ENCODE measurements around the gene ARHGEF39. TPM values are rescaled to one million over a fixed set of nuclear protein-coding genes. Genes with fewer than 3 reads are reported as not detected.

The ARHGEF39 gene
- total RNA-seq, 4 donors from 2014 or later: 0.88 to 2.2 TPM; not detected in 2

DNA sequence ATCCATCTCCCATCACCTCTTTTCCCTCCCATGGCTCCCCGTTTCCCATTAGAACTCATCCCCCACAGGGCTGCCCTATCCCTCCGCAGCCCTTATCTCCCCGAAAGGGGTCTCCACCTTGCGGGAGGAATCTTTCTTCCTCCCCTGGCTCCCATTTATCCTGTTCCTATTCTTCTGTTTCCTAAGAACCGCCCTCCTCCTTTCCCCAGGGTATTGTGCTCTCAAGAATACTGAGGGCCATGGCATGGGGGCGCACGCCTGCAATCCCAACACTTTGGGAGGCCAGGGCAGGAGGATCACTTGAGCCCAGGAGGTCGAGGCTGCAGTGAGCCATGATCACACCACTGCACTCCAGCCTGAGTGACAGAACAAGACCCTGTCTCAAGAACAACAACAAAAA is 47.4 kb downstream of the ARHGEF39 start:
- no peak for TF ChIP-seq CTCF (IDR thresholded peaks at IDR 0.05; ENCODE audit: low read depth)

DNA sequence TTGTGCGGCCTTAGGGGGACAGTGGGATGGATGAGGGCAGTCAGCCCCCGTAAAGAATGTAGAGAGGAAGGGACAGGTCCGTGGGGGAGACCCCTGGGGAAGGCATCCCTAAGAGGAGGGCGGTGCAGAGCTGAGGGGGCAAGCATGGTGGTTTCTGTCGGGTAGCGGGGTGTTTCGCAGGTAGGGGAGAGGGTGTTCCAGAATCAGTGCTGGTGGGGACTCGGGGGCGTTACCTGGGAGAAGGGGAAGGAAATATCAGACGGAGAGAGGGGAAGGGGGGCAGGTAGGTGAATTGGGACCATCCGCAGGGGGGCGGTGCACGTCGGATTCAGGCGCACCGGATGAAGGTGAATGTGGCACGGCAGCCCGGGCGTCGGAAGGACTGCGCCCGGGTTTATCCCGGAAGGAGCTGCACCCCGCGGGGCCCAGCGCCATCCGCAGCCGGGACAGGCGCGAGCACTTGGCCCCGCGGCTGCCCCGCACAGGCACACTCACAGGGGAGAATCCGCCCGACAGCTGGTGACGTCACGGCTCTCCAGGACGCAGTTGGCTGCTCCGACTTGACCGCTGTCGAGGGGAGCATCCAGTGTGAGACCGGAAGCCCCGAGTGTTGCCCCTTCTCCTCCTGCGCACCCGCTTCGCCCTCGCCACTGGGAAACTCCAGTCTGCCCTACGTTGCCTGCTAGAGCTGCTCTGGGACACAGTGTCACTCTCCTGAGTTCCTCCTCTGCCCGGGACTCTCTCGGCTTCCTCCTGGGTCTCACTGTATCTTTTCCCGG is 48.1 kb downstream of the ARHGEF39 start:
- TF ChIP-seq CTCF (IDR thresholded peaks at IDR 0.05; ENCODE audit: low read depth): no peak

GRCh38 chr9:35615981-35616680 is 48.9 kb downstream of the ARHGEF39 start:
- TF ChIP-seq CTCF (IDR thresholded peaks at IDR 0.05; ENCODE audit: low read depth): no peak

DNA sequence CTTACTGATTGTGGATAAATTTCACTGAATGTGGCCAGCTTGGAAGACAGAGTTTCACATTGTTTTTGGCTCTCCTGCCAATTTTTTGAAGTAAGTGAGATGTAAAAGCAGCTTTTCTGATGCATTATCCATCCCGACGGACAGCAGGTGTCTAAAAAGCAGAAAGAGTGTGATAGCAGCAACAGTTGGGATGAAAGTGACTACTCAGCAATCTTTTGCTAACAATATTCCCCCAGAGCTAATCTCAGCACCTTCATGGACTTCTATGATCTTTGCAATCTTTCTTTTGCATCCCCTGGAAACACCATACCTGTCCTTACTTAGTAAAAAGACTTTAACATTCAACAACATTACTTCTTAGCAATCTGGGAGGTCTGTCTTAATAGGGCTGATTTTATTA is 52.2 kb downstream of the ARHGEF39 start:
- no peak for TF ChIP-seq CTCF (IDR thresholded peaks at IDR 0.05; ENCODE audit: low read depth)

GRCh38 chr9:35611230-35611797 is 53.7 kb downstream of the ARHGEF39 start:
- no peak for TF ChIP-seq CTCF (IDR thresholded peaks at IDR 0.05; ENCODE audit: low read depth)

GRCh38 chr9:35609820-35610163 is 55.2 kb downstream of the ARHGEF39 start:
- TF ChIP-seq CTCF (IDR thresholded peaks at IDR 0.05; ENCODE audit: low read depth): no peak

Small RNA genes within 50 kb of the gene (small RNA-seq; reads per million reads assigned to genes)
- gene RMRP: not detected
- not detected for gene RN7SL22P

Other genes starting within 250 kb of the ARHGEF39 start
- gene RUSC2, start 175.1 kb downstream of the ARHGEF39 start, total RNA-seq: 10 to 100 TPM; 11.6 to 24.7 (median 13.3) TPM
- gene TESK1, start 59.9 kb downstream of the ARHGEF39 start, total RNA-seq: 100 to 1,000 TPM in 1 of 4 donors, 10 to 100 TPM in 3; 32.3 to 132 (median 41.0) TPM
- gene CD72, start 46.8 kb downstream of the ARHGEF39 start, total RNA-seq: 10 to 100 TPM in 1 of 4 donors, 1 to 10 TPM in 3; 1.1 to 37.6 (median 3.9) TPM
- 1 to 10 TPM in 3 of 4 donors, under 1 TPM in 1; 0.82 to 6.6 (median 4.2) TPM for gene SIT1, start 14.3 kb downstream of the ARHGEF39 start, total RNA-seq
- gene RMRP, start 7.2 kb downstream of the ARHGEF39 start, total RNA-seq: over 10,000 TPM in 2 of 4 donors, 1,000 to 10,000 TPM in 2; 5,303 to 20,573 (median 11,936) TPM
- 100 to 1,000 TPM in 2 of 4 donors, 10 to 100 TPM in 2; 60.7 to 119 (median 97.2) TPM for gene CCDC107, start 6.9 kb downstream of the ARHGEF39 start, total RNA-seq
- gene CA9, start 8.7 kb upstream of the ARHGEF39 start, total RNA-seq: not detected
- 100 to 1,000 TPM in 2 of 4 donors, 10 to 100 TPM in 2; 86.2 to 269 (median 115) TPM for gene TPM2, start 24.7 kb upstream of the ARHGEF39 start, total RNA-seq
- 100 to 1,000 TPM; 247 to 590 (median 461) TPM for gene TLN1, start 67.0 kb upstream of the ARHGEF39 start, total RNA-seq
- gene CREB3, start 67.5 kb upstream of the ARHGEF39 start, total RNA-seq: 10 to 100 TPM; 33.6 to 45.4 (median 38.6) TPM
- gene GBA2, start 84.0 kb upstream of the ARHGEF39 start, total RNA-seq: 100 to 1,000 TPM in 1 of 4 donors, 10 to 100 TPM in 3; 33.7 to 107 (median 41.6) TPM
- 10 to 100 TPM; 11.6 to 21.7 (median 13.8) TPM for gene RGP1, start 84.1 kb upstream of the ARHGEF39 start, total RNA-seq
- gene MSMP, start 89.1 kb upstream of the ARHGEF39 start, total RNA-seq: not detected
- 10 to 100 TPM; 15.8 to 36.1 (median 24.3) TPM for gene NPR2, start 126.4 kb upstream of the ARHGEF39 start, total RNA-seq
- gene SPAG8, start 147.1 kb upstream of the ARHGEF39 start, total RNA-seq: 1 to 10 TPM in 2 of 4 donors, under 1 TPM in 2; 0.33 to 1.8 (median 1.0) TPM
- 10 to 100 TPM; 27.7 to 98.1 (median 40.4) TPM for gene HINT2, start 149.8 kb upstream of the ARHGEF39 start, total RNA-seq
- gene FAM221B, start 163.5 kb upstream of the ARHGEF39 start, total RNA-seq: not detected
- 10 to 100 TPM in 1 of 4 donors, 1 to 10 TPM in 3; 4.1 to 10.4 (median 5.4) TPM for gene TMEM8B, start 164.0 kb upstream of the ARHGEF39 start, total RNA-seq
- gene OR13J1, start 205.2 kb upstream of the ARHGEF39 start, total RNA-seq: not detected
- 10 to 100 TPM in 3 of 4 donors, 1 to 10 TPM in 1; 9.5 to 24.4 (median 16.6) TPM for gene HRCT1, start 241.0 kb upstream of the ARHGEF39 start, total RNA-seq
- 10 to 100 TPM in 2 of 4 donors, 1 to 10 TPM in 2; 7.8 to 42.4 (median 12.8) TPM for gene SPAAR, start 244.3 kb upstream of the ARHGEF39 start, total RNA-seq

All from subcutaneous adipose tissue (tissue), 4 donors.